IPS DF 6.9 (cell line): ENCODE measurements around the gene SOWAHC.

Experiments used
- DNase-seq: peaks from one replicate; pipeline ENCODE4 v3.0.0-alpha.2; 2013; ENCODE audit warnings: low read depth, low spot score
- H3K27ac ChIP-seq: one replicate; pipeline ENCODE4 v1.5.1; 2013; ENCODE audit warnings: low read length, control low read depth
- H3K27me3 ChIP-seq: 2 replicates; pipeline ENCODE4 v1.6.1; 2013; ENCODE audit warnings: mild to moderate bottlenecking, low read length; ENCODE audit not compliant: control insufficient read depth, insufficient read depth
- H3K36me3 ChIP-seq: 2 replicates; pipeline ENCODE4 v1.6.1; 2013; ENCODE audit warnings: low read length; ENCODE audit not compliant: control insufficient read depth, insufficient read depth
- H3K4me1 ChIP-seq: 2 replicates; pipeline ENCODE4 v1.6.1; 2013; ENCODE audit warnings: low read length; ENCODE audit not compliant: control insufficient read depth, insufficient read depth
- H3K4me3 ChIP-seq: 2 replicates; pipeline ENCODE4 v1.5.1; 2013; ENCODE audit warnings: mild to moderate bottlenecking, low read length
- H3K9me3 ChIP-seq: 2 replicates; pipeline ENCODE4 v1.6.1; 2013; ENCODE audit warnings: low read length, inconsistent platforms; ENCODE audit not compliant: control insufficient read depth, insufficient read depth
- WGBS: extraction: QIAGEN DNeasy Blood & Tissue Kit; methylation state at CpG from one replicate; pipeline ENCODE4 v1.1.7; 2013; ENCODE audit warnings: mixed read lengths, missing lambda C conversion rate; ENCODE audit not compliant: insufficient read length, insufficient coverage; 5-methylcytosine and 5-hydroxymethylcytosine counted together

The SOWAHC gene

DNA sequence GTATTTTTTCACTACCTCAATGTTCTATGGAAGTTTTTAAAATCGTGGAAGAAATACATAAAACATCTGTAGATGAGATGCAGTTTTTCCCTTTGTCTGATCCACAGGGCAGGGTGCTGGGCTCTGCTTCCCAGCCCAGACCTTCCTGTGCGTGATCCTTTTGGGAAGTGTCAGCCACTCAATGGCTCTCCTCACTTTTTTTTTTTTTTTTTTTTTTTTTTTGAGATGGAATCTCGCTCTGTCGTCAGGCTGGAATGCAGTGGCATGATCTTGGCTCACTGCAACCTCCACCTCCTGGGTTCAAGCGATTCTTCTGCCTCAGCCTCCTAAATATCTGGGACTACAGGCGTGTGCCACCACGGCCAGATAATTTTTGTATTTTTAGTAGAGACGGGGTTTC is 32.8 kb downstream of the SOWAHC start:
- Histone ChIP-seq H3K36me3 (no peaks in the 10 kb centered on the region), H3K27me3 (no peaks in the 10 kb centered on the region), H3K4me1 (peaks cover 6% of the 10 kb centered on the region; the same call in 1 of the 2 replicates), H3K4me3 (no peak overlapping the region), H3K27ac (no peak overlapping the region), H3K9me3 (no peaks in the 10 kb centered on the region)
- no CpG with 5 or more reads among the region's 8 CpGs for WGBS
- DNase-seq, result no peak

DNA sequence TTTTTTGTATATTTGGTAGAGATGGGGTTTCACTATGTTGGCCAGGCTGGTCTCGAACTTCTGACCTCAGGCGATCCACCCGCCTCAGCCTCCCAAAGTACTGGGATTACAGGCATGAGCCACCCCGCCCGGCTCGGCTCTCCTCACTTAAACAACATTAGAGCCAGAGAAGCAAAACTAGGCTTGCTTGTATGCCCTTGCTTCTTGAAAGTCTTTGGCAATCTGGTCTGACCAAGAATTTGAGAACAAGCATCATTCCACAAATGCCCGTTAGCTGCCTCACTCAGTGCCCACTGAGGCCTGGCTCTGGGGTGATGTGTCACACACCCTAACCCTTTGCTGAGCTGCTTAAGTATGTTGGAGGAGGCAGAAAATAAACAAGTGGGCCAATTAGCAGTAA is 33.5 kb downstream of the SOWAHC start:
- Histone ChIP-seq H3K36me3 (no peaks in the 10 kb centered on the region), H3K4me3 (no peak overlapping the region), H3K4me1 (peaks cover 6% of the 10 kb centered on the region; the same call in 1 of the 2 replicates), H3K9me3 (no peaks in the 10 kb centered on the region), H3K27me3 (no peaks in the 10 kb centered on the region), H3K27ac (no peak overlapping the region)
- no peak for DNase-seq
- WGBS, result no CpG with 5 or more reads among the region's 7 CpGs

- WGBS, result no CpG with 5 or more reads among the region's 8 CpGs
- Histone ChIP-seq H3K9me3 (no peaks in the 10 kb centered on the region), H3K4me1 (peaks cover 6% of the 10 kb centered on the region; the same call in 1 of the 2 replicates), H3K36me3 (no peaks in the 10 kb centered on the region), H3K27ac (no peak overlapping the region), H3K27me3 (no peaks in the 10 kb centered on the region), H3K4me3 (no peak overlapping the region)
- DNase-seq, result no peak
These were observed 33.9 kb downstream of the SOWAHC start for GRCh38 chr2:109648041-109648527.

- no CpG with 5 or more reads among the region's 14 CpGs for WGBS
- no peak overlapping the region for H3K27ac ChIP-seq
- H3K9me3 ChIP-seq, result no peaks in the 10 kb centered on the region
- H3K4me1 ChIP-seq, result peaks cover 3% of the 10 kb centered on the region; the same call in 1 of the 2 replicates
- no peaks in the 10 kb centered on the region for H3K36me3 ChIP-seq
- no peak overlapping the region for H3K4me3 ChIP-seq
- no peak for DNase-seq
- H3K27me3 ChIP-seq, result no peaks in the 10 kb centered on the region
These were observed 35.9 kb downstream of the SOWAHC start for GRCh38 chr2:109649736-109650695.

DNA sequence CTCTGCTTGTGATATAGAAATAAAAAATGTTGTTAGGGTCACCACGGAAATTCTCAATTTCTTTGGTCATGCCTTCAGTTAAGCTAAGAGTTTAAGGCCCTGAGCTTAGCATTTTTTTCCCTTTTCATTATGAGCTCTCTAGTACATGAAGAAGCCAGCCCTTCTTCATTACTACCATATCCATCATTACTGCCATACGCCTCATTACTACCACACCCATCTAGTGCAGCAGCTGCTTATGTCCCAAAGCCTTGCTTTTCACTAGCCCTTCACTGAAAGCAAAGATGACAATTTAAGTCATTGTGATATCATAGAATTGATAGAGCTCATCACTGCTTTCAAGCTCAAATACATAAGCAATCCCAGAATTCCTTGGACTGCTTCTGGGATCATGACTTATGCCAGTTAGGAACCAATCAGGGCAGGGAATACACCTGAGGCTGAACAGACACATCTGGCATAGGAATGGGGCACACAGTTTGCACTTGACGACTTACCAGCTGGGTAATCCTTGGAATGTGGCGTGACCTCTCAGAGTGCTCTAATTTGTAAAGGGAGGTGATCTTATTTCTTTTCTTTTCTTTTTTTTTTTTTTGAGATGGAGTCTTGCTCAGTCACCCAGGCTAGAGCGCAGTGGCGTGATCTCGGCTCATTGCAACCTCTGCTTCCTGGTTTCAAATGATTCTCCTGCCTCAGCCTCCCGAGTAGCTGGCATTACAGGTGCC is 40.3 kb downstream of the SOWAHC start:
- Histone ChIP-seq H3K4me3 (no peak overlapping the region), H3K27ac (no peak overlapping the region), H3K4me1 (0 out of 2 replicates have a peak, but pooled peaks cover 1% of the 10 kb centered on the region), H3K9me3 (no peaks in the 10 kb centered on the region), H3K36me3 (no peaks in the 10 kb centered on the region), H3K27me3 (no peaks in the 10 kb centered on the region)
- WGBS, result no CpG with 5 or more reads among the region's 8 CpGs
- DNase-seq, result no peak

DNA sequence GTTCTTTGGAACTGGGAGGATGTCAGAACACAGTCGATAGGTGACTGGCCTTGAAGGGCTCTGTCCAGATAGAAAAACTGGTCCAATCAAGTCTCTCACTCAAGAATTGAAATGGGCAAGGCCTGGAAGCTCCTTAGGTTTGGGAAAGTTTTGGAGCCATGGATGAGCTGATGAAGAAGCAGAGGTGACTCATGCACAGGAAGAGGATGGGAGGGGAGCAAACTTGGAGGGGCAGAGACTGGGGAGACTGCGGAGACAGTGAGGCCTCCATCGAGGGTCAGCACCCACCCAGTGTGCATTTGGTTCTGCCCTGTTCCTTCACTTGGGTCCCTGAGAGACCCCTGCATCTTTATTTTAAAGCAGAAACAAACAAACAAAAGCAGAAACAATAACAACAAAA is 41.1 kb downstream of the SOWAHC start:
- no peaks in the 10 kb centered on the region for H3K9me3 ChIP-seq
- peaks cover 3% of the 10 kb centered on the region; the same call in 1 of the 2 replicates for H3K4me1 ChIP-seq
- no peak for DNase-seq
- no peak overlapping the region for H3K4me3 ChIP-seq
- H3K36me3 ChIP-seq, result no peaks in the 10 kb centered on the region
- H3K27ac ChIP-seq, result no peak overlapping the region
- no CpG with 5 or more reads among the region's 3 CpGs for WGBS
- no peaks in the 10 kb centered on the region for H3K27me3 ChIP-seq

GRCh38 chr2:109659396-109660045 is 45.4 kb downstream of the SOWAHC start:
- Histone ChIP-seq H3K36me3 (no peaks in the 10 kb centered on the region), H3K27ac (no peak overlapping the region), H3K27me3 (no peaks in the 10 kb centered on the region), H3K9me3 (no peaks in the 10 kb centered on the region), H3K4me1 (peaks cover 3% of the 10 kb centered on the region; the same call in 1 of the 2 replicates), H3K4me3 (no peak overlapping the region)
- no CpG with 5 or more reads among the region's 9 CpGs for WGBS
- DNase-seq, result no peak

DNA sequence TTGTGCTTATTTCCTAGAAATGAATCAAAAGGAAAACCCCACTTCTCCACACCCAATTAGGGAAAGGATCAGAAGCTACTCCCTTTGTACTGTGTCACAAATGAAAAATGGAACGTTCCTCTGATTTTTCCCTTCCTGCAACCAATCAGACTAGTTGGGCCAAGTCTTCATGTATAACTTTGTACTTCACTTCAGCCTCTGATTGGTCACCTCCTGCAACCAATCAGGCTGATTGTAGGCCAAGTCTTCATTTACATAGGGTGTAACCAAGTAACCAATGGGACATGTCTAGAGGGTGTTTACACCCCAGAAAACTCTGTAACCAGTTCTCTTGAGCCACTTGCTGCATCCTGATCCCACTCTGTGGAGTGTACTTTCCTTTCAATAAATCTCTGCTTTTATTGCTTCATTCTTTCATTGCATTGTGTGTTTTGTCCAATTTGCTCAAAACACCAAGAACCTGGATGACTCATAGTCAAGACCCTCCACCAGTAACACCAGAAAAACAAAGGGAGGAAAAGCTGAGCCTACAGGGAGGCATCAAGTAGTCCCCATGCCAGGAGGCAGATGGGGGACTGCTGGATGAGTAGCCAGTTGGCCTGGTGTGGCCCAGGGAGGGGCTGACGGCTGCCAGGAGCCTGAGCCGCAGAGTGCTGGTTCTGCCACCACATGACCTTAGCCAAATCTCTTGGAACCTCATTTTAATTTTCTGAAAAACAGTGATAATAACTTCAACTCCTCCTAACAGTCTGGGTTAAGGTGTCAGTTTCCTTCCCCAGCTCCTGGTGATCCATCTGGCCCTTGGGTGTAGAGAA is 46.1 kb downstream of the SOWAHC start:
- DNase-seq, result no peak
- WGBS, result no CpG with 5 or more reads among the region's 3 CpGs
- H3K36me3 ChIP-seq, result no peaks in the 10 kb centered on the region
- H3K27ac ChIP-seq, result no peak overlapping the region
- no peak overlapping the region for H3K4me3 ChIP-seq
- H3K9me3 ChIP-seq, result no peaks in the 10 kb centered on the region
- peaks cover 3% of the 10 kb centered on the region; the same call in 1 of the 2 replicates for H3K4me1 ChIP-seq
- H3K27me3 ChIP-seq, result no peaks in the 10 kb centered on the region

GRCh38 chr2:109662889-109663288 is 48.7 kb downstream of the SOWAHC start:
- no peak overlapping the region for H3K27ac ChIP-seq
- no peaks in the 10 kb centered on the region for H3K36me3 ChIP-seq
- H3K4me1 ChIP-seq, result peaks cover 3% of the 10 kb centered on the region; the same call in 1 of the 2 replicates
- DNase-seq, result no peak
- no peaks in the 10 kb centered on the region for H3K27me3 ChIP-seq
- H3K9me3 ChIP-seq, result no peaks in the 10 kb centered on the region
- no peak overlapping the region for H3K4me3 ChIP-seq
